ENCODE measurements around the gene CPEB3. TPM values are rescaled to one million over a fixed set of nuclear protein-coding genes. Genes with fewer than 3 reads are reported as not detected.
A peak's percentile ranks its signal among the peaks of the same experiment; 100 is the strongest.

Gene CPEB3
- total and polyA plus RNA-seq, 9 of the 15 experiments (the other 6 are each of a cell fraction or from before 2014, with no cell fraction given), result 0.15 to 1.2 (median 0.51) TPM

DNA sequence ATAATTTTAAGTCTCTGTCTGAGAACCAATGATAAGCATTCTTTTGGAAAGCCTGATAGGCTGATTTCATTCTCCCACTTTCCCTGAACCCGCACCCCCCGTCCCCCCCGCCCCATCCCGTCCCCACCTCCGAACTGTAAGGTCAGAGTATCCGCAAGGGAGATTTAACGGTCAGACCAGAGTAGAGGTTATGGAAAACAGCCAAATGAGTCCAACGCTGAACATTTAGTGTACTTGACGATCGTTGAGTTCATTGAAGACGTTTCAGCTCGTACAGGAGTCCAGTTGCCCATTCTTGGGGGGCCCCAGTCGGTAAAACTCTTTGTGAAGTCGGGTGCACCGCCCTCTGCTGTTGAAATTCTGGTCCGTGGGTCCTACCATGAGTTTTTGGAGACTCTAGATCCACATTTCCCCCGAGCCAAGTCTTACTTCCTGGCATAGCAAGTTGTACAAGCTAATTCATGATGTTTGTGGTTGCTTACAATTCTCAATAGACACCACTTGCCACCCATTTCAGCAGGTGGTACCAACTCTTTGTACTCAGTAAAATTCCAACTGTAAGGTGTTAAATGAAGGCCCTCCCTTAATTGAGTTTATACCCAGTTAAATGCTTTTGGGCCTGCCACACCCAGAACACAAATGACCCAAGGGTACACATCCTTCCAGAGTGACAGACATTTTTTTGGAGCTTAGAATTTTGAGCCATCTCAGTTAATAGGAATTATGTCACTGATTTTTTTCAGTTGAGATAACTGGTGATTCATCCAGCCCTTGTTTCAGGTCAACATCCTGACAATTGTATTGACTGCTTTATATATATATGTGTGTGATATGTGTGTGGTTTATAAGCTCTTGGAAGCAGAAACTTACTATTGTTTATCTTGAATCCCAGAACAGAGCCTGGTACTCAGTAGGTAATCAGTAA lies 1.3 kb upstream of the CPEB3 start (continued):
- TF ChIP-seq, protein P1, sequence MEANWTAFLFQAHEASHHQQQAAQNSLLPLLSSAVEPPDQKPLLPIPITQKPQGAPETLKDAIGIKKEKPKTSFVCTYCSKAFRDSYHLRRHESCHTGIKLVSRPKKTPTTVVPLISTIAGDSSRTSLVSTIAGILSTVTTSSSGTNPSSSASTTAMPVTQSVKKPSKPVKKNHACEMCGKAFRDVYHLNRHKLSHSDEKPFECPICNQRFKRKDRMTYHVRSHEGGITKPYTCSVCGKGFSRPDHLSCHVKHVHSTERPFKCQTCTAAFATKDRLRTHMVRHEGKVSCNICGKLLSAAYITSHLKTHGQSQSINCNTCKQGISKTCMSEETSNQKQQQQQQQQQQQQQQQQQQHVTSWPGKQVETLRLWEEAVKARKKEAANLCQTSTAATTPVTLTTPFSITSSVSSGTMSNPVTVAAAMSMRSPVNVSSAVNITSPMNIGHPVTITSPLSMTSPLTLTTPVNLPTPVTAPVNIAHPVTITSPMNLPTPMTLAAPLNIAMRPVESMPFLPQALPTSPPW (CRISPR knock-in tag; IDR thresholded peaks at IDR 0.05), result peak; percentile 57
- TF ChIP-seq MEIS2 (IDR thresholded peaks at IDR 0.05; ENCODE audit: partially characterized antibody) (no peak), PRMT5 (CRISPR knock-in tag; IDR thresholded peaks at IDR 0.05) (no peak), PML (IDR thresholded peaks at IDR 0.05; ENCODE audit: low read length) (no peak), NR1H2 (CRISPR knock-in tag; IDR thresholded peaks at IDR 0.05) (no peak), ZKSCAN1 (IDR thresholded peaks at IDR 0.05; ENCODE audit: low read depth, low read length) (no peak), ZNF764 (CRISPR knock-in tag; IDR thresholded peaks at IDR 0.05; ENCODE audit: low read depth) (no peak), MTA1 (IDR thresholded peaks at IDR 0.05; ENCODE audit: borderline replicate concordance) (no peak), CTCF (IDR thresholded peaks at IDR 0.05 in 2 of 3, conservative IDR thresholded peaks at IDR 0.05 in 1 of 3; ENCODE audit: insufficient read depth in 2 of 3, low read depth in 1 of 3, low read length in 3 of 3) (peak; percentile 46 to 69 (median 58); a peak in 5 of 6 replicates), MTA3 (IDR thresholded peaks at IDR 0.05; ENCODE audit: borderline replicate concordance) (no peak), ZBTB49 (CRISPR knock-in tag; IDR thresholded peaks at IDR 0.05; ENCODE audit: borderline replicate concordance) (no peak), DNMT1 (IDR thresholded peaks at IDR 0.05) (no peak), MED1 (CRISPR knock-in tag; IDR thresholded peaks at IDR 0.05; ENCODE audit: borderline replicate concordance) (no peak), CHD1 (IDR thresholded peaks at IDR 0.05; ENCODE audit: low read length) (no peak), WHSC1 (IDR thresholded peaks at IDR 0.05; ENCODE audit: low read length) (no peak)
- TF ChIP-seq, protein P2, sequence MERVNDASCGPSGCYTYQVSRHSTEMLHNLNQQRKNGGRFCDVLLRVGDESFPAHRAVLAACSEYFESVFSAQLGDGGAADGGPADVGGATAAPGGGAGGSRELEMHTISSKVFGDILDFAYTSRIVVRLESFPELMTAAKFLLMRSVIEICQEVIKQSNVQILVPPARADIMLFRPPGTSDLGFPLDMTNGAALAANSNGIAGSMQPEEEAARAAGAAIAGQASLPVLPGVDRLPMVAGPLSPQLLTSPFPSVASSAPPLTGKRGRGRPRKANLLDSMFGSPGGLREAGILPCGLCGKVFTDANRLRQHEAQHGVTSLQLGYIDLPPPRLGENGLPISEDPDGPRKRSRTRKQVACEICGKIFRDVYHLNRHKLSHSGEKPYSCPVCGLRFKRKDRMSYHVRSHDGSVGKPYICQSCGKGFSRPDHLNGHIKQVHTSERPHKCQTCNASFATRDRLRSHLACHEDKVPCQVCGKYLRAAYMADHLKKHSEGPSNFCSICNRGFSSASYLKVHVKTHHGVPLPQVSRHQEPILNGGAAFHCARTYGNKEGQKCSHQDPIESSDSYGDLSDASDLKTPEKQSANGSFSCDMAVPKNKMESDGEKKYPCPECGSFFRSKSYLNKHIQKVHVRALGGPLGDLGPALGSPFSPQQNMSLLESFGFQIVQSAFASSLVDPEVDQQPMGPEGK (CRISPR knock-in tag; IDR thresholded peaks at IDR 0.05; ENCODE audit: borderline replicate concordance), result no peak
- TF ChIP-seq, protein P3, sequence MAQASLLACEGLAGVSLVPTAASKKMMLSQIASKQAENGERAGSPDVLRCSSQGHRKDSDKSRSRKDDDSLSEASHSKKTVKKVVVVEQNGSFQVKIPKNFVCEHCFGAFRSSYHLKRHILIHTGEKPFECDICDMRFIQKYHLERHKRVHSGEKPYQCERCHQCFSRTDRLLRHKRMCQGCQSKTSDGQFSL (CRISPR knock-in tag; IDR thresholded peaks at IDR 0.05), result no peak
- TF ChIP-seq, protein P3 (tag; IDR thresholded peaks at IDR 0.05), result 0 out of 4 replicates have a peak, but pooled peaks of 1 of the 2 experiments have one; percentile 21

Measured in K562 (cell line).